NCI-H460 (cell line): Measurements from ENCODE around the gene SPATS1. TPM values are rescaled to one million over a fixed set of nuclear protein-coding genes. Genes with fewer than 3 reads are reported as not detected.
"Not testable (repeated sequence)": the region's sequence is repeated elsewhere in the genome, so short reads cannot be mapped to it uniquely, and the experiment has no call there.

Experiments
- DNase-seq: peaks from one replicate; pipeline ENCODE4 v3.0.0-alpha.2; 2016; ENCODE audit warnings: low read depth; ENCODE audit errors: extremely low read depth
- total RNA-seq: library from RNA; depleted of rRNA; stranded (reverse); fragments of >200 nt; shearing (Covaris generic); gene quantifications from 2 replicates; pipeline ENCODE4 v1.2.3, GENCODE V29; 2014

SPATS1 gene
- total RNA-seq, 1 experiment from 2014 or later: not detected

DNA sequence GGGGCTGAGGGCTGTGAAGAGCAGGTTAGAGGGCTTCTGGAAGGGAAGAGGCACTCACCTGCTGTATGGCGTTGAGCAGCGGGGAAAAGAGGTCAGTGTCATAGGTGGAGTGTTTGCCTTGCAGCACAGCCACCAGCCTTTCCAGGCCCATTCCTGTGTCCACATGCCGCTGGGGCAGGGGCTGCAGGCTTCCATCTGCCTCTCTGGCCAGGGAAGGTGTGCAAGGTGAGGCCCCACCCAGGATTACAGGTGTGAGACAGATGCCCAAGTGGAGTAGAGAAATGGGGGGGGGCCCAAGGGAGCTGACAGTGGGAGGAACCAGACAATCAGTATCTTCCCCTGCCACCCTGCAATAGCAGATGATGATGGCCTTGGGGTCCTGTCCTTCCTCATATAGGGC, 32.2 kb upstream of the SPATS1 start:
- DNase-seq: no peak

- no peak for DNase-seq
Observed at GRCh38 chr6:44311304-44311703, 31.1 kb upstream of the SPATS1 start.

GRCh38 chr6:44311767-44312166, 30.7 kb upstream of the SPATS1 start:
- DNase-seq: no peak

GRCh38 chr6:44312901-44313788, 29.3 kb upstream of the SPATS1 start, which contains the start of gene AARS2:
Gene AARS2 (minus strand): TSS chr6:44313347. CDS start chr6:44313323, 24 bp downstream.
- peak; percentile 79 for DNase-seq

- not testable (repeated sequence) for DNase-seq
Observed at GRCh38 chr6:44314657-44315056, 27.8 kb upstream of the SPATS1 start.

DNA sequence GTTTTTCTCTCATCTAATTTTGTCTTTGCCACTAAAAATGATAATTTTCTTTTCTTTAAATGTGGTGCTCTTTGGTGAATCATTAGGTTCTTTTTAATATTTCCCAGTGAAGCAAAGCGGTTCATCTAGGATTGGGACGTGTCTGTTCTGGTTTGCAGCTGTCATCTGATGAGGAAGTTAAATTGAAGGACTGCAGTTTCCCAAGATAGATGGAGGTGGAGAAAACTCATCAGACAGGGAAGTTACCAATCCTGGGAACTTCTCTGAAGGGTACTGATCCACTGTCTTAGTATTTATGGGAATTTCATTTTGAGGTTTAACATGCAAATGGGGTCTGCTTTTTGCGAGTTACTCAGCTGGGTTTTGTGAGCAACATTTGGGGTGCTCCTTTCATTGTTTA, 26.9 kb upstream of the SPATS1 start:
- no peak for DNase-seq

GRCh38 chr6:44315951-44316350, 26.5 kb upstream of the SPATS1 start:
- DNase-seq: no peak

GRCh38 chr6:44316481-44316880, 26.0 kb upstream of the SPATS1 start:
- no peak for DNase-seq

DNA sequence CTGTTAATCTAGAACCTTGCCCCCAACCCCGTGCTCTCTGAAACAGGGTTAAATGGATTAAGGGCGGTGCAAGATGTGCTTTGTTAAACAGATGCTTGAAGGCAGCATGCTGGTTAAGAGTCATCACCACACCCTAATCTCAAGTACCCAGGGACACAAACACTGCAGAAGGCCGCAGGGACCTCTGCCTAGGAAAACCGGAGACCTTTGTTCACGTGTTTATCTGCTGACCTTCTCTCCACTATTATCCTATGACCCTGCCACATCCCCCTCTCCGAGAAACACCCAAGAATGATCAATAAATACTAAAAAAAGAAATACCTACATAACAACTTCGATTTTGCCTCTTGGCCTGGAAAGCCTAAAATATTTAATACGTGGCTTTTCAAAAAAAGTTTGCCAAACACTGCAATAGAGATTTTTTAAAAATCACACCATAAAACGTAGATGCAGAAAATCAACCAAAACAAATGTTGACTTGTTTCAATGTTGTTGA, 25.3 kb upstream of the SPATS1 start:
- DNase-seq: not testable (repeated sequence)

DNA sequence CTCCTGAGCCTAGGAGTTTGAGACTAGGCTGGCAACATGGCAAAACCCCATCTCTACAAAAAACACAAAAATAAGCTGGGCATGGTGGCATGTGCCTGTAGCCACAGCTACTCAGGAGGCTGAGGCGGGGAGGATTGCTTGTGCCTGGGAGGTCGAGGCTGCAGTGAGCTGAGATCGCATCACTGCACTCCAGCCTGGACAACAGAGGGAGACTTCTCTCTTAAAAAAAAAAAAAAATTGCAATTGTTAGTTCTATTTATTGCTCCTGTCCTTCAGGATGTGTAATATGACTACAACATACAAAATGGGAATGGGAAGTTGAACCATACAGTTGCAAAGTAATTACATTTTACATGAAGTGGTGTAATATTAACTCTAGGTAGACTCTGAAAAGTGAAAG, 21.2 kb upstream of the SPATS1 start:
- no peak for DNase-seq

DNA sequence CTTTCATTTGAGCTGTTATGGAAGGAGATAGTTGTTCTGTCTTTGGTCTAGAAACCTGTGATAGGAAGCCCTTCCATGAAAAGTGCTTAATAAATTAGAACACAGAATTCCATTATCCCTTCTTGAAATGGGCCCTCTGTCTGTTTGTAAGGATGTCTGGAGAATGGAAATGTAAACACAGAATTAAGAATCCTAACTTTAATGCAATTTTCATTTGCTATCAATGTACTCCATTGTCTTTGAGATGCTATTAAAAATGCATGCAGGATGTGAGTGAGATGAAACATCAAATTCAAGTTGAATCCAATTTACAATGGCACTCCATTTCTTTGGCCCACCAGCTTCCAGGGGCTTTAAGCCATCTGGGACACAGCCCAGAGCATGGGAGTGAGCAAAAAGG, 15.4 kb upstream of the SPATS1 start:
- DNase-seq: no peak

DNA sequence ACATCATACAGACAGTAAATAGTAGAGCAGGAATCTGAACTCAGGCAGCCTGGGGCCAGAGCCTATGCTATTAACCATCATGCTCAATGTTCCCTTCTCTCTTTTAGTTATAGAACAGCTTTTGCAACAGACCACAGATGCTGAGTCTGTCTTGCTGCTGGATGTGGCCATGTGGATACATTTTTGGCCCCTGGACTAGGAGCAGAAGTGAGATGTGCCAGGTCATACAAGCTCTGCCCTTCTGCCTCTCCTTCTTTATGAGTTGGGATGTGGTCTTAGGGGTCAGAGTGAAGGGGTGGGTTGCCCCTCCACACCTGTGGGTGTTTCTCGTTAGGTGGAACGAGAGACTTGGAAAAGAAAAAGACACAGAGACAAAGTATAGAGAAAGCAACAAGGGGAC, 14.7 kb upstream of the SPATS1 start:
- DNase-seq: no peak

DNA sequence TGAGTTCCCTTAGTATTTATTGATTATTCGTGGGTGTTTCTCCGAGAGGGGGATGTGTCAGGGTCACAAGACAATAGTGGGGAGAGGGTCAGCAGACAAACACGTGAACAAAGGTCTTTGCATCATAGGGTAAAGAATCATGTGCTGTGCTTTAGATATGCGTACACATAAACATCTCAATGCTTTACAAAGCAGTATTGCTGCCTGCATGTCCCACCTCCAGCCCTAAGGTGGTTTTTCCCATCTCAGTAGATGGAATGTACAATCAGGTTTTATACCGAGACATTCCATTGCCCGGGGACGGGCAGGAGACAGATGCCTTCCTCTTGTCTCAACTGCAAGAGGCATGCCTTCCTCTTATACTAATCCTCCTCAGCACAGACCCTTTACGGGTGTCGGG, 14.2 kb upstream of the SPATS1 start:
- DNase-seq: not testable (repeated sequence)

GRCh38 chr6:44329858-44330257, 12.6 kb upstream of the SPATS1 start:
- DNase-seq: no peak

DNA sequence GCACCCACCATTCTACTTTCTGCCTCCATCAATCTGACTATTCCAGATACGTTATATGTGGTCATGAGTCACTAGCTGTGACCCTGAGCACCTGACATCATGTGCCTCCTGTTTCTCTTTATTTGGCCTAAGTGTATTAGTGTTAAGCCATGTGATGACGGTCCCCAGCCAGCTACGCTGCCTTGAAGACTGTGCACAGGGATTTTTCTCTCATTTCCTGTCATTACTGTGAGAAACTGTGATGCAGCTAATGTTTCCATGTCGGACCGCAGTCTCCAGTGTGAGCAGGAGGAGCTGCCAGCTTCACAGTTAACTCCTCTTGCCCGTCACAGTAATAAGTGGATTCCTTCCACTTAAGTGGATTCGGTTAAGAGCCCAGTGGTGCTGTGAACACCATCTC, 9.9 kb upstream of the SPATS1 start:
- DNase-seq: no peak

DNA sequence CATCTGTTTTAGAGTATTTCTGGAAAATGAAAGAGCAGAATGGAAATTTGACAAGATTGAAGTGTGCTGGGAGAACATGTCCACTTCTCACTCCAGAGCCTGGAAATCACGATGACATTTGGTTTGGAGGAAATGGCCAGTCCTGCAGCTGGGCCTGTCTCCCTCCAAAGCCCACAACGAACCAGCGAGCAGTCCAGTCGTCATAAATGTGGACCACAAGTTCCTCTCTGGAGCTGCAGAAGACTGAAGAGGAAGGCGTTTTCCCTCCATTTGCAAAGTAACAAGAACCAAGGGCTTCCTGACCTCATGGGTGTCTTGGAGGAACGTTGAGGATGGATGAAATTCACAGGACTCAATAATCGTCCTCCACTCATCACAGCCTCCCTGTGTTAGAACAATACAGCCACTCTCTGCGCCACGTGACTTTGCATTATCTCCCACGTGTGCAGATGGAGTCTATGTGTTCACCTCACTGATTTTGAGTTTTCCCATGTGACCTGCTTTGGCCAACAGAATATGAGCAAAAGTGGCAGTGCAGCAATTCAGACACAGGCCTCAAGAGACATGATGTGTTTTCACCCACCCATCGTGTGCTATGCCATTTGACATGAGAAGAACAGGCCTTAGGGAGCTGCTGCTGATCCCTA, 9.1 kb upstream of the SPATS1 start:
- no peak for DNase-seq

DNA sequence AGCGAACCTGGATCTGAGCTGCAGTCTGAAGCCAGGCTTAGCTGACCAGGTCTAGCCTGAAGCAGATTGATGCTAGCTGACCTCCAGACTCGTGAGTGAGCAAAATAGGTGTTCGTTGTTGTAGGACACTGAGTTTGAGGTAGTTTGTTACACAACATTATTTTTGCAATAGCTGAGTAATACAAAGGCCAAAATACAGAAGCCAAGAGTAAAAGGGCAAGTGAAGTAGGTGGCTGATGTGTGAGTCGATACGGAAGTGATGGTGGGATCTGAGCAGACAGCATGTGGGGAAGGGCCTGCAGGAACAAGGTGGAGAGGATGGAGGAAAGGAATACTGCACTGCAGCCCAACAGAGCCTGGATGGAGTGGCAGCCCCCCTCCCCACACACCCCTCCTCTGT, 8.5 kb upstream of the SPATS1 start:
- no peak for DNase-seq

DNA sequence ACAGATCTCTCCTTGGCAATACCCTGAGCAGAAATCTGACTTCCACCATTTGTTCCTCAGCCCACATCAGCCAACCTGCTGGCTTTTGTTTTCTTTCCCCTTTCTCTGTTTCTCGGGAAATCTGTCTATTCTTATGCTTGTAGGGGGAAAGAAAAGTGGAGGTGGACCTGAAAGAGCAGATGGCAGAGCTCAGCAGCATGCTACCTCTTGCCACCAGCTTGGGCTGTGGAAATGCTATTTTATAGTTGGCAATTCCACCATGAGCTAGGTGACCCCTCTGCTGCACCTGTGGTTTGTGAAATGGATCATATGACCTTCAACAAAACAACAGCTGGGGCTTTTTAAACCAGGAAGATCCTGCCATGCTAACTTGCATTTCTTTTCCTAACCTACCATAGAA, 6.8 kb upstream of the SPATS1 start:
- DNase-seq: no peak

DNA sequence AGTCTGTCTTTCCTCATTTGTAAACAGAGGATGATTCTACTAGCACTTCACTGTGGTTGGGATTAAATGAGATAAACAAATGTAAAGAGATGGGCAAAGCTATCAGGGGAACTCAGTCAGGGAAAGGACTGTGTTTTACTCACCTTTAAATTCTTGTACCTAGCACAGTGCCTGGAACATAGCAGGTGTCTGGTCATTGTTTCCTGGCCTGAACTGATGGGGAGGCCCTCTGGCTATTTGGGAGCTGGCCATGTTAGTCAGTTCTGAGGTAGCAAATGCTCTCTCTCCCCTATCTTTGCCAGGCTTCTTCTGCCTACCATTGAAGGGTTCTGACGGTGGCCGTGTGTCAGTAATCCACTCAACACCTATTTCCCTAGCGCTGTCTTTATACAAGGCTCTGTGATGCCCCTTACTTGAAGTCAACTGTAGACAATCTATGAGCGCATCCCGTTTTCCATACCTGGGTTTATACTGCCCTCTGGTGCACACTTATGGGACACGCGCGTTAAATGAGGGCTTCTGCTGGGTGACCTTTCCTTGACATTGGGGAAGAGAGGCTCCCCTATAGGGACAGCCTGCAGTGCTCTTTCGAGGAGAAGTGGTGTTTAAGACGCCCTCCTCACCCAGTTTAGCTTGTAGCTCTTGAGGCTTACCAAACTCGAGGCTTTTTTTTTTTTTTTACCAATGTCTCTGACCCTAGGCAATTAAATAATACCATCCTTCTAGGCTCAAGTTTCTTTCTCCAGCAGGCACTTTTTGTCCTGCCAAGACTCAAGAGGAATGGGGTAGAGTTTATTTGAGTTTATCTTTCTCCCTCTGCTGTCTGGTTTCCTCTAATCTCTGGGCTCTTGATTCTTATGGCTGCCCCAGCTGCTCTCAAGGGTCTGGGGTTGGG, 4.0 kb upstream of the SPATS1 start:
- DNase-seq: peak; percentile 68

DNA sequence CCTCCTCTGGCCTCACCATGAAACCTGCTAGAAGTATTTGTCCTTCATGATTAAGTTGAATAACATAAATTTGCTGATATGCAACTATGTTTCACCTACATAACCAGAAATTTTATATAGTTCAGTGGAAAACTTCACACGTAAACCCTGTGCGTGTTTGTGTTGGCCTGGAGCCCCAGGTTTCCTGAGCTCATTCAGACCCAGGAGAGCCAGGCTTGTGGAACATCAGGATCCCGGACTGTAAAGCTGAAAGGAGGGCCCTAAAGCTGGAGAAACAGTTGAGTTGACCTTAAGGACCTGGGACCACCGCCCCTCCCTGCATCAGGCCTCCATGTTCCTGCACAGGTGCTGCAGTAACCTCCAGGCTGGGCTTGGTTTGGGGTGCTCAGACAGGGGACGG, 3.1 kb upstream of the SPATS1 start:
- no peak for DNase-seq
